Liver (tissue), 9 donors: ENCODE data around the gene CR1L. TPM values are rescaled to one million over a fixed set of nuclear protein-coding genes. Genes with fewer than 3 reads are reported as not detected.

Source experiments
- DNase-seq: peaks from one replicate; pipeline ENCODE4 v3.0.0-alpha.2; 2017; ENCODE audit warnings: low spot score
- H3K27ac ChIP-seq, 2 donors: one replicate each; pipeline ENCODE4 v1.7.0; 2013; ENCODE audit warnings: inconsistent platforms in 2 of 2, low read length in 2 of 2, control low read depth in 1 of 2, low read depth in 1 of 2, mild to moderate bottlenecking in 1 of 2
- H3K27me3 ChIP-seq, 4 donors: one replicate each; pipeline versions ENCODE4 v1.6.1 to v1.7.0; 2013; ENCODE audit warnings: low read length in 3 of 4, inconsistent platforms in 1 of 4, mild to moderate bottlenecking in 1 of 4, moderate library complexity in 1 of 4; ENCODE audit not compliant: control insufficient read depth in 4 of 4, insufficient read depth in 4 of 4
- H3K36me3 ChIP-seq, 4 donors: one replicate each; pipeline versions ENCODE4 v1.6.1 to v1.7.0; 2013; ENCODE audit warnings: low read length in 3 of 4, mild to moderate bottlenecking in 3 of 4, low read depth in 1 of 4, moderate library complexity in 1 of 4; ENCODE audit not compliant: control insufficient read depth in 4 of 4, insufficient read depth in 3 of 4
- H3K4me1 ChIP-seq, 4 donors: one replicate each; pipeline versions ENCODE4 v1.6.1 to v1.7.0; 2013; ENCODE audit warnings: low read length in 3 of 4, mild to moderate bottlenecking in 3 of 4, moderate library complexity in 1 of 4; ENCODE audit not compliant: control insufficient read depth in 4 of 4, insufficient read depth in 4 of 4
- H3K4me3 ChIP-seq, 3 donors: one replicate each; pipeline versions ENCODE4 v1.6.1 to v1.7.0; 2013; ENCODE audit warnings: low read length in 3 of 3, control low read depth in 1 of 3, low read depth in 1 of 3, mild to moderate bottlenecking in 1 of 3
- H3K9ac ChIP-seq, 2 donors: one replicate each; pipeline ENCODE4 v1.7.0; 2013; ENCODE audit warnings: low read length in 2 of 2, mild to moderate bottlenecking in 2 of 2, moderate library complexity in 2 of 2, control low read depth in 1 of 2, low read depth in 1 of 2
- H3K9me3 ChIP-seq, 4 donors: one replicate each; pipeline versions ENCODE4 v1.6.1 to v1.7.0; 2013; ENCODE audit warnings: low read length in 3 of 4; ENCODE audit not compliant: control insufficient read depth in 4 of 4
- ATF3 ChIP-seq: IDR thresholded peaks from 2 replicates; pipeline ENCODE4 v1.6.1; 2016; ENCODE audit warnings: antibody characterized with exemption
- EGR1 ChIP-seq, 2 donors: IDR thresholded peaks; 2 replicates each; pipeline ENCODE4 v1.6.1; 2016 to 2018; ENCODE audit warnings: antibody characterized with exemption in 2 of 2, low read depth in 2 of 2
- FOXA1 ChIP-seq: IDR thresholded peaks from 2 replicates; pipeline ENCODE4 v1.6.1; 2016; ENCODE audit warnings: antibody characterized with exemption
- FOXA2 ChIP-seq: IDR thresholded peaks from 2 replicates; pipeline ENCODE4 v1.6.1; 2016; ENCODE audit warnings: antibody characterized with exemption
- GABPA ChIP-seq, 2 donors: IDR thresholded peaks in 1 of 2; conservative IDR thresholded peaks in 1 of 2; 2 replicates each; pipeline ENCODE4 v1.6.1; 2016; ENCODE audit warnings: antibody characterized with exemption in 2 of 2, mild to moderate bottlenecking in 1 of 2, moderate library complexity in 1 of 2
- HNF4A ChIP-seq, 2 donors: conservative IDR thresholded peaks; 2 replicates each; pipeline ENCODE4 v1.6.1; 2016; ENCODE audit warnings: antibody characterized with exemption in 2 of 2, mild to moderate bottlenecking in 2 of 2
- HNF4G ChIP-seq: IDR thresholded peaks from 2 replicates; pipeline ENCODE4 v1.6.1; 2016; ENCODE audit warnings: antibody characterized with exemption
- JUND ChIP-seq, 2 donors: IDR thresholded peaks; 2 replicates each; pipeline ENCODE4 v1.6.1; 2016; ENCODE audit warnings: antibody characterized with exemption in 2 of 2
- NR2F2 ChIP-seq: IDR thresholded peaks from 2 replicates; pipeline ENCODE4 v1.6.1; 2016; ENCODE audit warnings: antibody characterized with exemption
- RAD21 ChIP-seq, 2 donors: IDR thresholded peaks; 2 replicates each; pipeline ENCODE4 v1.6.1; 2016; ENCODE audit warnings: antibody characterized with exemption in 2 of 2, mild to moderate bottlenecking in 2 of 2
- RXRA ChIP-seq, 2 donors: IDR thresholded peaks; 2 replicates each; pipeline ENCODE4 v1.6.1; 2017 to 2018; ENCODE audit warnings: antibody characterized with exemption in 2 of 2, mild to moderate bottlenecking in 1 of 2
- SP1 ChIP-seq: IDR thresholded peaks from 2 replicates; pipeline ENCODE4 v1.6.1; 2018; ENCODE audit warnings: antibody characterized with exemption, mild to moderate bottlenecking
- TAF1 ChIP-seq: conservative IDR thresholded peaks from 2 replicates; pipeline ENCODE4 v1.6.1; 2016; ENCODE audit warnings: antibody characterized with exemption, mild to moderate bottlenecking
- YY1 ChIP-seq: IDR thresholded peaks from 2 replicates; pipeline ENCODE4 v1.6.1; 2016; ENCODE audit warnings: antibody characterized with exemption, mild to moderate bottlenecking
- WGBS: extraction: QIAGEN DNeasy Blood & Tissue Kit; methylation state at CpG from one replicate; pipeline ENCODE4 v1.1.7; 2013; 5-methylcytosine and 5-hydroxymethylcytosine counted together
- polyA plus RNA-seq, 2 donors: library from polyadenylated mRNA; stranded (reverse) in 1 of 2; unstranded in 1 of 2; fragments of 200-250 nt in 1 of 2; fragments of >200 nt in 1 of 2; fragmentation: Nextera tagmentation in 1 of 2; extraction: Ambion mirVana in 1 of 2; gene quantifications; one replicate each; pipeline versions ENCODE4 v1.2.1 to v1.2.3, GENCODE V29; 2013 to 2015
- total RNA-seq, 2 donors: library from RNA; depleted of rRNA; stranded (reverse); fragments of >200 nt; gene quantifications; one replicate each; pipeline ENCODE4 v1.2.3, GENCODE V29; 2014
- TF ChIP-seq, protein P1 (sequence below): IDR thresholded peaks from 2 replicates; pipeline ENCODE4 v1.6.1; 2016; ENCODE audit warnings: antibody characterized with exemption
- TF ChIP-seq, protein P2 (sequence below): IDR thresholded peaks from 2 replicates; pipeline ENCODE4 v1.6.1; 2016; ENCODE audit warnings: antibody characterized with exemption, mild to moderate bottlenecking
- TF ChIP-seq, protein P3 (sequence below): fragments of 150-350 bp; IDR thresholded peaks from 2 replicates; pipeline ENCODE4 v1.5.1; 2017; ENCODE audit warnings: improper control_type of control experiment, low read depth, low read length; ENCODE audit not compliant: missing input control
- TF ChIP-seq, protein P4 (sequence below): IDR thresholded peaks from 2 replicates; pipeline ENCODE4 v1.6.1; 2016; ENCODE audit warnings: antibody characterized with exemption
- donor health status: healthy.
- donor health status: healthy.
- donor health status: healthy.
- donor health status: healthy.
- donor health status: healthy.

CR1L gene
- total and polyA plus RNA-seq, 4 donors, result 0.18 to 30.9 (median 0.42) TPM

GRCh38 chr1:207627496-207627895 is 17.4 kb upstream of the CR1L start:
- TF ChIP-seq NR2F2, result no peak
- no peak for TF ChIP-seq JUND (IDR thresholded peaks at IDR 0.05)
- TF ChIP-seq FOXA1, result no peak
- TF ChIP-seq SP1, result no peak
- TF ChIP-seq, protein P1, sequence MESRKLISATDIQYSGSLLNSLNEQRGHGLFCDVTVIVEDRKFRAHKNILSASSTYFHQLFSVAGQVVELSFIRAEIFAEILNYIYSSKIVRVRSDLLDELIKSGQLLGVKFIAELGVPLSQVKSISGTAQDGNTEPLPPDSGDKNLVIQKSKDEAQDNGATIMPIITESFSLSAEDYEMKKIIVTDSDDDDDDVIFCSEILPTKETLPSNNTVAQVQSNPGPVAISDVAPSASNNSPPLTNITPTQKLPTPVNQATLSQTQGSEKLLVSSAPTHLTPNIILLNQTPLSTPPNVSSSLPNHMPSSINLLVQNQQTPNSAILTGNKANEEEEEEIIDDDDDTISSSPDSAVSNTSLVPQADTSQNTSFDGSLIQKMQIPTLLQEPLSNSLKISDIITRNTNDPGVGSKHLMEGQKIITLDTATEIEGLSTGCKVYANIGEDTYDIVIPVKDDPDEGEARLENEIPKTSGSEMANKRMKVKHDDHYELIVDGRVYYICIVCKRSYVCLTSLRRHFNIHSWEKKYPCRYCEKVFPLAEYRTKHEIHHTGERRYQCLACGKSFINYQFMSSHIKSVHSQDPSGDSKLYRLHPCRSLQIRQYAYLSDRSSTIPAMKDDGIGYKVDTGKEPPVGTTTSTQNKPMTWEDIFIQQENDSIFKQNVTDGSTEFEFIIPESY, result no peak
- no peaks in the 10 kb centered on the region for H3K4me1 ChIP-seq
- DNase-seq, result no peak
- WGBS, result 98% methylated on average over 2 of the region's 2 CpGs
- H3K27me3 ChIP-seq, result no peaks in the 10 kb centered on the region
- H3K4me3 ChIP-seq, result no peak overlapping the region
- H3K9me3 ChIP-seq, result peaks cover 0 to 3% (median 0%) of the 10 kb centered on the region in 4 donors
- no peak overlapping the region for H3K27ac ChIP-seq
- peaks cover 0 to 2% (median 0%) of the 10 kb centered on the region in 4 donors for H3K36me3 ChIP-seq
- H3K9ac ChIP-seq, result no peak overlapping the region

- 61% methylated on average over 5 of the region's 5 CpGs for WGBS
These were observed 16.2 kb upstream of the CR1L start for GRCh38 chr1:207628776-207629175.

More at GRCh38 chr1:207628776-207629175, 16.2 kb upstream of the CR1L start:
- TF ChIP-seq GABPA (IDR thresholded peaks at IDR 0.05 in 1 of 2, conservative IDR thresholded peaks at IDR 0.05 in 1 of 2), result no peak
- TF ChIP-seq NR2F2, result no peak
- TF ChIP-seq, protein P2, sequence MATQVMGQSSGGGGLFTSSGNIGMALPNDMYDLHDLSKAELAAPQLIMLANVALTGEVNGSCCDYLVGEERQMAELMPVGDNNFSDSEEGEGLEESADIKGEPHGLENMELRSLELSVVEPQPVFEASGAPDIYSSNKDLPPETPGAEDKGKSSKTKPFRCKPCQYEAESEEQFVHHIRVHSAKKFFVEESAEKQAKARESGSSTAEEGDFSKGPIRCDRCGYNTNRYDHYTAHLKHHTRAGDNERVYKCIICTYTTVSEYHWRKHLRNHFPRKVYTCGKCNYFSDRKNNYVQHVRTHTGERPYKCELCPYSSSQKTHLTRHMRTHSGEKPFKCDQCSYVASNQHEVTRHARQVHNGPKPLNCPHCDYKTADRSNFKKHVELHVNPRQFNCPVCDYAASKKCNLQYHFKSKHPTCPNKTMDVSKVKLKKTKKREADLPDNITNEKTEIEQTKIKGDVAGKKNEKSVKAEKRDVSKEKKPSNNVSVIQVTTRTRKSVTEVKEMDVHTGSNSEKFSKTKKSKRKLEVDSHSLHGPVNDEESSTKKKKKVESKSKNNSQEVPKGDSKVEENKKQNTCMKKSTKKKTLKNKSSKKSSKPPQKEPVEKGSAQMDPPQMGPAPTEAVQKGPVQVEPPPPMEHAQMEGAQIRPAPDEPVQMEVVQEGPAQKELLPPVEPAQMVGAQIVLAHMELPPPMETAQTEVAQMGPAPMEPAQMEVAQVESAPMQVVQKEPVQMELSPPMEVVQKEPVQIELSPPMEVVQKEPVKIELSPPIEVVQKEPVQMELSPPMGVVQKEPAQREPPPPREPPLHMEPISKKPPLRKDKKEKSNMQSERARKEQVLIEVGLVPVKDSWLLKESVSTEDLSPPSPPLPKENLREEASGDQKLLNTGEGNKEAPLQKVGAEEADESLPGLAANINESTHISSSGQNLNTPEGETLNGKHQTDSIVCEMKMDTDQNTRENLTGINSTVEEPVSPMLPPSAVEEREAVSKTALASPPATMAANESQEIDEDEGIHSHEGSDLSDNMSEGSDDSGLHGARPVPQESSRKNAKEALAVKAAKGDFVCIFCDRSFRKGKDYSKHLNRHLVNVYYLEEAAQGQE, result no peak
- TF ChIP-seq FOXA2, result no peak
- no peak for TF ChIP-seq TAF1
- TF ChIP-seq, protein P3, sequence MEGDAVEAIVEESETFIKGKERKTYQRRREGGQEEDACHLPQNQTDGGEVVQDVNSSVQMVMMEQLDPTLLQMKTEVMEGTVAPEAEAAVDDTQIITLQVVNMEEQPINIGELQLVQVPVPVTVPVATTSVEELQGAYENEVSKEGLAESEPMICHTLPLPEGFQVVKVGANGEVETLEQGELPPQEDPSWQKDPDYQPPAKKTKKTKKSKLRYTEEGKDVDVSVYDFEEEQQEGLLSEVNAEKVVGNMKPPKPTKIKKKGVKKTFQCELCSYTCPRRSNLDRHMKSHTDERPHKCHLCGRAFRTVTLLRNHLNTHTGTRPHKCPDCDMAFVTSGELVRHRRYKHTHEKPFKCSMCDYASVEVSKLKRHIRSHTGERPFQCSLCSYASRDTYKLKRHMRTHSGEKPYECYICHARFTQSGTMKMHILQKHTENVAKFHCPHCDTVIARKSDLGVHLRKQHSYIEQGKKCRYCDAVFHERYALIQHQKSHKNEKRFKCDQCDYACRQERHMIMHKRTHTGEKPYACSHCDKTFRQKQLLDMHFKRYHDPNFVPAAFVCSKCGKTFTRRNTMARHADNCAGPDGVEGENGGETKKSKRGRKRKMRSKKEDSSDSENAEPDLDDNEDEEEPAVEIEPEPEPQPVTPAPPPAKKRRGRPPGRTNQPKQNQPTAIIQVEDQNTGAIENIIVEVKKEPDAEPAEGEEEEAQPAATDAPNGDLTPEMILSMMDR, result no peak
- no peak for TF ChIP-seq FOXA1
- no peak for TF ChIP-seq EGR1 (IDR thresholded peaks at IDR 0.05; ENCODE audit: low read depth in 2 of 2)
- TF ChIP-seq JUND (IDR thresholded peaks at IDR 0.05), result no peak
- TF ChIP-seq, protein P4, sequence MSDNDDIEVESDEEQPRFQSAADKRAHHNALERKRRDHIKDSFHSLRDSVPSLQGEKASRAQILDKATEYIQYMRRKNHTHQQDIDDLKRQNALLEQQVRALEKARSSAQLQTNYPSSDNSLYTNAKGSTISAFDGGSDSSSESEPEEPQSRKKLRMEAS, result no peak
- TF ChIP-seq, protein P1, result no peak
- TF ChIP-seq SP1, result no peak
- no peak for TF ChIP-seq RAD21 (IDR thresholded peaks at IDR 0.05)
- no peak for TF ChIP-seq ATF3
- TF ChIP-seq YY1, result no peak
- no peak for TF ChIP-seq HNF4G
- TF ChIP-seq HNF4A (conservative IDR thresholded peaks at IDR 0.05), result no peak
- no peak for TF ChIP-seq RXRA (IDR thresholded peaks at IDR 0.05)
- Histone ChIP-seq H3K4me3 (no peak overlapping the region), H3K27ac (no peak overlapping the region), H3K4me1 (no peaks in the 10 kb centered on the region), H3K9me3 (peaks cover 0 to 3% (median 0%) of the 10 kb centered on the region in 4 donors), H3K36me3 (peaks cover 0 to 2% (median 0%) of the 10 kb centered on the region in 4 donors), H3K27me3 (no peaks in the 10 kb centered on the region), H3K9ac (no peak overlapping the region)
- no peak for DNase-seq
